Vagina (tissue), 2 donors: ENCODE data around the gene KIAA1755. TPM values are rescaled to one million over a fixed set of nuclear protein-coding genes. Genes with fewer than 3 reads are reported as not detected.

Source experiments
- DNase-seq, 2 donors: peaks; one replicate each; pipeline ENCODE4 v3.0.0-alpha.2; 2017; ENCODE audit errors: extremely low spot score in 2 of 2
- H3K27ac ChIP-seq: fragments of 200-600 bp; sonication (generic); one replicate; pipeline ENCODE4 v1.5.1; 2019
- H3K27me3 ChIP-seq: fragments of 200-600 bp; sonication (generic); one replicate; pipeline ENCODE4 v1.5.1; 2019
- H3K36me3 ChIP-seq, 2 donors: fragments of 200-600 bp; sonication (generic); one replicate each; pipeline ENCODE4 v1.5.1; 2017 to 2019
- H3K4me1 ChIP-seq: fragments of 200-600 bp; sonication (generic); one replicate; pipeline ENCODE4 v1.5.1; 2019
- H3K4me3 ChIP-seq, 2 donors: fragments of 200-600 bp; sonication (generic); 1 replicate in 1 of 2; 2 replicates in 1 of 2; pipeline ENCODE4 v1.5.1; 2016 to 2019
- H3K9me3 ChIP-seq: fragments of 200-600 bp; sonication (generic); one replicate; pipeline ENCODE4 v1.5.1; 2019
- POLR2A ChIP-seq, 2 donors: fragments of 450-650 bp; IDR thresholded peaks; one replicate each; pipeline ENCODE4 v1.6.1; 2017; ENCODE audit warnings: antibody characterized with exemption in 2 of 2, mild to moderate bottlenecking in 2 of 2, moderate library complexity in 2 of 2
- POLR2AphosphoS5 ChIP-seq, 2 donors: sonication (generic); formaldehyde crosslinking; IDR thresholded peaks; one replicate each; pipeline ENCODE4 v1.9.0; 2017; ENCODE audit warnings: antibody characterized with exemption in 2 of 2, mild to moderate bottlenecking in 2 of 2, low read depth in 1 of 2; ENCODE audit not compliant: insufficient read depth in 1 of 2
- intact Hi-C: fragments of 100-400 bp; cut with DNase I; formaldehyde crosslinking; loops from one replicate; pipeline ENCODE4 v1.15.1; 2023
- total RNA-seq: library from RNA; depleted of rRNA; stranded (reverse); fragments of >200 nt; gene quantifications from one replicate; pipeline ENCODE4 v1.2.3, GENCODE V29; 2016
- TF ChIP-seq, protein P1 (sequence below), 3 experiments: fragments of 450-650 bp in 2 of 3; fragments of 200-600 bp in 1 of 3; sonication (generic) in 1 of 3; IDR thresholded peaks; one replicate each; pipeline ENCODE4 v1.5.1; 2017 to 2019; ENCODE audit warnings: antibody characterized with exemption in 3 of 3, mild to moderate bottlenecking in 2 of 3, moderate library complexity in 2 of 3

KIAA1755 gene
- total RNA-seq, 1 donor from 2014 or later, result 2.7 TPM

DNA sequence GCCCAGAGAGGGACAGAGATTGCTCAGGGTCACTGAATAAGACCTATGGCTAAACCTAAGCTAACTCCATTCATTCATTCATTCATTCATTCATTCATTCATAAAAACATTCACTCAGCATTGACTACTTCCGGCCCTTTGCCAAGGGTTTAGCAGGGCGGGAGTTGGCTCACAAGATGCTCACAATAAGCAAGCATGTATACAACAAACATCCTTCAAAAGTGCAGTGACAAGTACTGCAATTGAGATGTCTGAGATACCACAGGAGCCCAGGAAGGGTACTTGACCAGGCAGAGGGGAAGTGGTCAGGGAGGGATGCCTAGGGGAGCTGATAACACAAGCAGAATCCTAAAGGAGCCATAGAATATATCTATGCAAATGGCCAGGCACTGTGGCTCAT is 18.2 kb upstream of the KIAA1755 start:
- DNase-seq, result no peak

DNA sequence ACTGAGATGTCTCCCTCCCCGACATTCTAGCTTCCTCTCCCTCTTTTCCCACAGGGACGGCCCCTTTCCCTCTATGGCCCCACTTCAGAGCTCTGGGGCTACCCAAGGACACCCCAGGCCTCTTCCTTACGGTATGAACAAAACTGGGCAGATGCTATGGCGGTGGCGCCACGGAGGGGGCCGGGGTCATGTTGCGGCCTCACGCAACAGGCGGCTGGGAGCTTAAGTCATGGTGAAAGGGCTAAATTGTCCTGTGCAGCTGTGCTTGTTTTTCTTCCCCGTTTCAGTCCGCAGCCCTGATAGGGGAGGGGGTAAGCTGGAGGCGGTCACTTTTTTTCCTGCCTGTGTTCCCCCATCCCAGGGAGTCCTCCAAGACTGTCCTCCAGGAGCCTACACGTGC is 17.6 kb upstream of the KIAA1755 start:
- H3K9me3 ChIP-seq, result no peaks in the 10 kb centered on the region
- H3K27me3 ChIP-seq, result no peaks in the 10 kb centered on the region
- no peak for TF ChIP-seq POLR2A (IDR thresholded peaks at IDR 0.05)
- TF ChIP-seq, protein P1, sequence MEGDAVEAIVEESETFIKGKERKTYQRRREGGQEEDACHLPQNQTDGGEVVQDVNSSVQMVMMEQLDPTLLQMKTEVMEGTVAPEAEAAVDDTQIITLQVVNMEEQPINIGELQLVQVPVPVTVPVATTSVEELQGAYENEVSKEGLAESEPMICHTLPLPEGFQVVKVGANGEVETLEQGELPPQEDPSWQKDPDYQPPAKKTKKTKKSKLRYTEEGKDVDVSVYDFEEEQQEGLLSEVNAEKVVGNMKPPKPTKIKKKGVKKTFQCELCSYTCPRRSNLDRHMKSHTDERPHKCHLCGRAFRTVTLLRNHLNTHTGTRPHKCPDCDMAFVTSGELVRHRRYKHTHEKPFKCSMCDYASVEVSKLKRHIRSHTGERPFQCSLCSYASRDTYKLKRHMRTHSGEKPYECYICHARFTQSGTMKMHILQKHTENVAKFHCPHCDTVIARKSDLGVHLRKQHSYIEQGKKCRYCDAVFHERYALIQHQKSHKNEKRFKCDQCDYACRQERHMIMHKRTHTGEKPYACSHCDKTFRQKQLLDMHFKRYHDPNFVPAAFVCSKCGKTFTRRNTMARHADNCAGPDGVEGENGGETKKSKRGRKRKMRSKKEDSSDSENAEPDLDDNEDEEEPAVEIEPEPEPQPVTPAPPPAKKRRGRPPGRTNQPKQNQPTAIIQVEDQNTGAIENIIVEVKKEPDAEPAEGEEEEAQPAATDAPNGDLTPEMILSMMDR (IDR thresholded peaks at IDR 0.05), result no peak
- TF ChIP-seq POLR2AphosphoS5 (IDR thresholded peaks at IDR 0.05; ENCODE audit: insufficient read depth in 1 of 2, low read depth in 1 of 2), result no peak
- peaks cover 7% of the 10 kb centered on the region for H3K4me1 ChIP-seq
- DNase-seq, result no peak
- no peak overlapping the region for H3K27ac ChIP-seq
- intact Hi-C loops, result no loop called here
- no peak overlapping the region for H3K4me3 ChIP-seq
- no peaks in the 10 kb centered on the region for H3K36me3 ChIP-seq

More for the DNA sequence above, 18.2 kb upstream of the KIAA1755 start:
- intact Hi-C loops, result no loop called here
- TF ChIP-seq POLR2AphosphoS5 (IDR thresholded peaks at IDR 0.05; ENCODE audit: insufficient read depth in 1 of 2, low read depth in 1 of 2), result no peak
- no peak for TF ChIP-seq POLR2A (IDR thresholded peaks at IDR 0.05)
- TF ChIP-seq, protein P1 (IDR thresholded peaks at IDR 0.05), result no peak
- no peak overlapping the region for H3K27ac ChIP-seq
- no peaks in the 10 kb centered on the region for H3K9me3 ChIP-seq
- peaks cover 7% of the 10 kb centered on the region for H3K4me1 ChIP-seq
- no peaks in the 10 kb centered on the region for H3K36me3 ChIP-seq
- no peak overlapping the region for H3K4me3 ChIP-seq
- H3K27me3 ChIP-seq, result no peaks in the 10 kb centered on the region

DNA sequence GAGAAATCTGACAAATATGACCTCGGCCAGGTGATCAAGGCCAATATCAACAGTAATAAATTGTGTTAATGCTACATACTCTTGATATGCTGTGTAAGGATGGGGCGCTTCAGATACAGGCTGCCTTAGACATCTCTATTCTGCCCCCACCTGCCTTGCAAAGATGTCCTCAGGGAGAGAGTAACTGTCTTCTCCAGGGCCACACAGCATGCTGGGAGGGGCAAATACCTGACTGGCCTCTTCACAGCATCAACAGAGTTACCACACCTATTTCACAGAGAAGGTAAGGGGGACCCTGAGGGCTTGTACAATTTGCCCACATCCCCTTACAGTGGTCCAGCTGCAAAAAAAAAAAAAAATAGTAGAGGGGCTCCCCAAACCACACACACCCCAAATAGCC is 17.2 kb upstream of the KIAA1755 start:
- no peaks in the 10 kb centered on the region for H3K27me3 ChIP-seq
- intact Hi-C loops, result no loop called here
- no peaks in the 10 kb centered on the region for H3K36me3 ChIP-seq
- no peak overlapping the region for H3K4me3 ChIP-seq
- H3K27ac ChIP-seq, result no peak overlapping the region
- TF ChIP-seq, protein P1 (IDR thresholded peaks at IDR 0.05), result no peak
- TF ChIP-seq POLR2AphosphoS5 (IDR thresholded peaks at IDR 0.05; ENCODE audit: insufficient read depth in 1 of 2, low read depth in 1 of 2) (no peak), POLR2A (IDR thresholded peaks at IDR 0.05) (no peak)
- no peaks in the 10 kb centered on the region for H3K9me3 ChIP-seq
- H3K4me1 ChIP-seq, result peaks cover 7% of the 10 kb centered on the region
- DNase-seq, result no peak

DNA sequence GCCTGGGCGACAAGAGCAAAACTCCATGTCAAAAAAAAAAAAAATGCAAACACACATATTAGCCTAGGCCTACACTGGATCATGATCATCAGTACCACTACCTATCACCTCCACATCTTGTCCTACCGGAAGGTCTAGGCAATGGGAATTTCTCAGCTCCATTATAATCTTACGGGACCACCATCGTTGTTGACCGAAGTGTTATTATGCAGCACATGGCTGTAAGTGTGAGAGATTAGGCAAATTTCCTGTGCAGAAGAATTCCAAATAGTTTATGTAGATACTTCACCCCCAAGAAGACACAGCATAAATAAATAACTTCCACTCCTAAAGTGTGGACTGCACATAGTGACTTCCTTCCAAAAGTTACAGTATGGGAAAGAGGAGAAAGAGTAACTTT is 16.8 kb upstream of the KIAA1755 start:
- intact Hi-C loops, result no loop called here
- Histone ChIP-seq H3K27me3 (no peaks in the 10 kb centered on the region), H3K4me3 (no peak overlapping the region), H3K9me3 (no peaks in the 10 kb centered on the region), H3K27ac (no peak overlapping the region), H3K36me3 (no peaks in the 10 kb centered on the region), H3K4me1 (peaks cover 7% of the 10 kb centered on the region)
- no peak for DNase-seq
- no peak for TF ChIP-seq POLR2A (IDR thresholded peaks at IDR 0.05)
- TF ChIP-seq, protein P1 (IDR thresholded peaks at IDR 0.05), result no peak
- no peak for TF ChIP-seq POLR2AphosphoS5 (IDR thresholded peaks at IDR 0.05; ENCODE audit: insufficient read depth in 1 of 2, low read depth in 1 of 2)

DNA sequence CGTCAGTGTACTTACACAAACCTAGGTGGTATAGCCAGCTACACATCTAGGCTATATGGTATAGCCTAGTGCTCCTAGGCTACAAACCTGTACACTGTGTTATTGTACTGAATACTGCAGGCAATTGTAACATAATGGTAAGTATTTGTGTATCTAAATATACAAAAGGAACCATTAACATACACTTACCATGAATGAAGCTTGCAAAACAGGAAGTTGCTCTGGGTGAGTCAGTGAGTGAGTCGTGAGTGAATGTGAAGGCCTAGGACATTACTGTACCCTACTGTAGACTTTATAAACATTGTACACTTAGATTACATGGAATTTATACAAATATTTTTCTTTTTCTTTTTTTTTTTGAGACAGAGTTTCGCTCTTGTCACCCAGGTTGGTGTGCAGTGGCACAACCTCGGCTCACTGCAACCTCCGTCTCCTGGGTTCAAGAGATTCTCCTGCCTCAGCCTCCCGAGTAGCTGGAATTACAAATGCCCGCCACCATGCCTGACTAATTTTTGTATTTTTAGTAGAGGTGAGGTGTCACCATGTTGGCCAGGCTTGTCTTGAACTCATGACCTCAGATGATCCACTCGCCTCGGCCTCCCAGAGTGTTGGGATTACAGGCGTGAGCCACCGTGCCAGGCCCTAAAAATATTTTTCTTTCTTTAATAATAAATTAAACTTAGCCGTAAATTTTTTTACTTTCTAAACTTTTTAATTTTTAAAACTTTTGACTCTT is 15.4 kb upstream of the KIAA1755 start:
- Histone ChIP-seq H3K4me3 (no peak overlapping the region), H3K9me3 (no peaks in the 10 kb centered on the region), H3K4me1 (peaks cover 18% of the 10 kb centered on the region), H3K27me3 (no peaks in the 10 kb centered on the region), H3K36me3 (no peaks in the 10 kb centered on the region), H3K27ac (no peak overlapping the region)
- no peak for DNase-seq
- TF ChIP-seq POLR2AphosphoS5 (IDR thresholded peaks at IDR 0.05; ENCODE audit: insufficient read depth in 1 of 2, low read depth in 1 of 2), result no peak
- intact Hi-C loops, result no loop called here
